NCI-H2171 treated with DMSO at 0.1 percent for 48 hours (cell line): Measurements from ENCODE around the gene PRR19.

Experiments
- DNase-seq: peaks from one replicate; lab custom pipeline; 2025; lab: John Stamatoyannopoulos, UW

PRR19 gene

GRCh38 chr19:42283188-42284065 is 18.5 kb upstream of the PRR19 start:
- peak; percentile 92 for DNase-seq

GRCh38 chr19:42284066-42284501 is 17.8 kb upstream of the PRR19 start:
- peak; percentile 64 for DNase-seq

GRCh38 chr19:42284591-42285341 is 17.2 kb upstream of the PRR19 start:
- peak; percentile 42 for DNase-seq

- DNase-seq: no peak
Measured at GRCh38 chr19:42285541-42285941, 16.4 kb upstream of the PRR19 start.

GRCh38 chr19:42285988-42286348 is 16.0 kb upstream of the PRR19 start:
- DNase-seq: no peak

GRCh38 chr19:42286349-42287016 is 15.4 kb upstream of the PRR19 start:
- DNase-seq: no peak

GRCh38 chr19:42287017-42287826 is 14.7 kb upstream of the PRR19 start:
- DNase-seq: no peak

- no peak for DNase-seq
Measured at GRCh38 chr19:42287827-42288107, 14.2 kb upstream of the PRR19 start.

- DNase-seq: no peak
Measured at GRCh38 chr19:42288387-42288786, 13.5 kb upstream of the PRR19 start.

GRCh38 chr19:42288881-42289555 is 12.9 kb upstream of the PRR19 start:
- DNase-seq: no peak

- no peak for DNase-seq
Measured at GRCh38 chr19:42289556-42290041, 12.3 kb upstream of the PRR19 start.

- DNase-seq: no peak
Measured at GRCh38 chr19:42290136-42290522, 11.8 kb upstream of the PRR19 start.

- no peak for DNase-seq
Measured at GRCh38 chr19:42290523-42291434, 11.2 kb upstream of the PRR19 start.

GRCh38 chr19:42291435-42291810 is 10.5 kb upstream of the PRR19 start:
- DNase-seq: no peak

GRCh38 chr19:42292042-42292960 is 9.6 kb upstream of the PRR19 start:
- DNase-seq: no peak

- no peak for DNase-seq
Measured at GRCh38 chr19:42292963-42293362, 9.0 kb upstream of the PRR19 start.

GRCh38 chr19:42293540-42293939 is 8.4 kb upstream of the PRR19 start:
- DNase-seq: no peak

- DNase-seq: no peak
Measured at GRCh38 chr19:42293948-42294347, 8.0 kb upstream of the PRR19 start.

GRCh38 chr19:42294471-42295137 is 7.3 kb upstream of the PRR19 start:
- DNase-seq: no peak
